NCI-H187 treated with DMSO at 0.1 percent for 48 hours (cell line): Measurements from ENCODE around the gene SAMD10.

Experiments
- DNase-seq: peaks from one replicate; lab custom pipeline; 2025; lab: John Stamatoyannopoulos, UW

SAMD10 gene

DNA sequence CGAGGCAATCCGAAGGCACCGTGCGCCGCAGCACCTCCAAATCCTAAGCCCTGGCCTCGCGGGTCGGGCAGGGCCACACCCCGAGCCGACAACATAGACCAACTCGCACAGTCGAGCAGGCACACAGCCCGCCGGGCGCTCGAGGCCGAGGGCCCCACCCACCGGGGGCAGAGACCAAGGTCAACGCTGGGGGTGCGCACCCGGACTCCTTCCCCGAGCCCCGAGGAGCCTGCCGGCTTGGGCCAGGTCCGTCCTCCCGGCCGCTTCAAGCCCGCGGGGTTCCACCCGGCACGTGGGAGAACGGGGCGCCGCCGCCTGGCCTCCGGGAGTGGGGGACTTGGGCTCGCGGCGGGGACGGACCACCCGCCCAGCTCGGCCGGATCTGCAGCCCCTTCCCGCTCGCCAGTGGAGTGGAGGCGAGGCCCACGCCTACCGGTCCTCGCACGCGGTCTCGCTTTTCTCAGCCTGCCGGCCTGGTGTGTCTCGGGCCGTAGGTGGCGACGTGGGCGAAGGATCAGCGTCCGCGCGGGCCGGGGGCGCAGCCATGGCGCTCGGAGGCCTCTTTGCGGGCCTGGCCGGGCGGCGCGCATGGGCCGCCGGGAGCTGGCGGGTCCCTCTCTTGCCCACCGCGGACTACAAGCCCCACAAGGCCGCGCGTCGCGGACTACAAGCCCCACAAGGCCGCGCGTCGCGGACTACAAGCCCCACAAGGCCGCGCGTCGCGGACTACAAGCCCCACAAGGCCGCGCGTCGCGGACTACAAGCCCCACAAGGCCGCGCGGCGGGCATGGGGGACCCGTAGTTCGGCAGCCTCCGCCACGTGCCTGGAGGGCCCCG lies 23.4 kb downstream of the SAMD10 start, which contains the start of gene UCKL1:
UCKL1 (minus strand) TSS at position 590 of the 837 bp plus-strand sequence; CDS start at position 546, 44 bp downstream.
- peak; percentile 73 for DNase-seq

- DNase-seq, result no peak
Observed at GRCh38 chr20:63955281-63955826, 24.1 kb downstream of the SAMD10 start.

- no peak for DNase-seq
Observed at GRCh38 chr20:63953764-63954429, 25.5 kb downstream of the SAMD10 start.

DNA sequence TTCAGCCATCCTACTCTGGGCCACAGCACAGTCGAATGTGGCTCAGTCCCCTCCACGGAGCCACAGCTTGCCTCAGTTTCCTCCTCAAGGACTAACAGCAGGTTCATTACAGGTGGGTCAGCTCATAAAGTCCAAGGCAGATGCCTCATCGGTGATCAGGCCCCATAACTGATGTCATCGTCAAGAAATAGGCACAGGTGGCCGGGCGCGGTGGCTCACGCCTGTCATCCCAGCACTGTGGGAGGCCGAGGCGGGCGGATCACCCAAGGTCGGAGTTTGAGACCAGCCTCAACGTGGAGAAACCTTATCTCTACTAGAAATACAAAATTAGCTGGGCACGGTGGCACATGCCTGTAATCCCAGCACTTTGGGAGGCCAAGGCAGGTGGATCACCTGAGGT lies 26.7 kb downstream of the SAMD10 start:
- DNase-seq, result no peak

DNA sequence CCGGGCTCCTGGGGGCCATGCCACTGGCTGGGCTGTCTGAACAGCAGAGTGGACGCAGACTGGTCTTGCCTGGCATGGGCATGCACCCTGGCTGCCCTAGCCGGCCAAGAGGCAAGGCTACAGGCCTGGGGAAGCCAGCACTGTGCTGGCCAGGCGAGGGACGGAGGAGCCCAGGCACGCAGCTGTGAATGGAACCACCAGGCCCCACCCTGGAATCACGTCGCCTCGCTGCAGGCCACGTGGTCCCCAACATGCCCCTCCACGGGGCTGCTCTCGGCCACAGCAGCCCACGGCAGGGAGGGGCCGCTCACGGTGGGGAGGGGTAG lies 27.3 kb downstream of the SAMD10 start:
- DNase-seq, result no peak

DNA sequence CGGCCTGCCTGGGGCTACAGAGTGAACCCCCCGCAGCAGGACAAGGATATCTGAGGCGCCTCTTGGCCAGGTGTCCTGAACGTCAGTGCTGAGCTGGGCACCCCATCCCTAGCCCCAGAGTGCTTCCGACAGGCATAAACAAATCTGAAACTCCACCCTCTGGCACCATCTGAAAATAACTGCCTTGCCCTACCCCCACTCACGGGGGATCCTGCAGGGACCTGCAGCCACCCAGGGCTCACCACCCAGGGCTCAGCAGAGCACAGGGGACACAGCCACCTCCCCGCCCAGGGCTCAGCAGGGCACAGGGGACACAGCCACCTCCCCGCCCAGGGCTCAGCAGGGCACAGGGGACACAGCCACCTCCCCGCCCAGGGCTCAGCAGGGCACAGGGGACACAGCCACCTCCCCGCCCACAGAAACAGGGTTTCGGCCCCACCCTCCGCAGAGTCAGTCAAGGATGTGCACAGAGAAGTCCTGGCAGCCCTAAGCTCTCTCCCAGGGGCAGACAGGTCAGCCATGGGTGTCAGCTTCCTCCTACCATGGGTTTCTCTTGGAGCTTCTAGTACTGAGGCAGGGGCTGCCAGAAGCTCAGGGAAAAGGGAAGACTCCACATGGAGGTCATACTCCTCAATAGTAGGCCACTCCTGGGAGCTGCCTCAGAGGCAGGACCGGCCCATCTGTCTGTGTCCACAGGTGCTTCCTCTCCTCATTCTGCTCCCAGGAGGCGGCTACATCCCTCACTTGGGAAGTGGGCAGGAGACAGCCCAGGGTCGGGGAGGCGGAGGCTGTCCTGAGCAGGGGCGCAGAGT lies 27.8 kb downstream of the SAMD10 start:
- no peak for DNase-seq

DNA sequence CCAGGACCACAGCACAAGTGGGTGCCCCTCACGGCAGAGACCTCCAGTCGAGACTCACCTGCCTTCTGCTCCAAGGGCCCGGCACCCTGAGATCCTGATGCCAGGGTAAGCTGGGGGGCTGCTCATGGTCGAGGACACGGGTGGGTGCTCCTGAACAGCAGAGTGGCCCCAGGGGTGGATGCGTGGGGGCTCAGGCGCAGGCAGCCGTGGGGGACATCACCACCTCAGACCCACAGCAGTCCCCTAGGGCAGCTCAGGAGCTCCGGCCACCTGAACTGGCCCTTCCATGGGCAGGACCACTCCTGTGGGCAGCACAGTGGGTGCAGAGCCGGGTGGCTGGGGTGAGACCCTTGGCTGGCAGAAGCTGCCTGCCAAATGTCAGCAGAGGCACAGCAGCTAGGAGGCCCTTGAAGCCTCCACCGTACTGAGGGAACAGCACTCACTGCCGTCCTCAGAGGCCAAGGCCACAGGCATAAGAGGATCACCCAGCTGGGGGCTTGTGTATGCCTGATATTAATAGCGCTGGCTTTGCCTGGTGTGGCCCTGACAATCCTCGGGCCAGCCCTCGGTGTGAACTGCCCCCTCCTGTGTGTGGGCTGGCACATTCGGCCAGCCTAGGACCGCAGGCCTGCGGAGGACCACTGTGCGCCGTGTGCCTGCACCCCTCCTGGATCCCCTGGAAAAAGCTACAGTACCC lies 28.6 kb downstream of the SAMD10 start:
- no peak for DNase-seq

DNA sequence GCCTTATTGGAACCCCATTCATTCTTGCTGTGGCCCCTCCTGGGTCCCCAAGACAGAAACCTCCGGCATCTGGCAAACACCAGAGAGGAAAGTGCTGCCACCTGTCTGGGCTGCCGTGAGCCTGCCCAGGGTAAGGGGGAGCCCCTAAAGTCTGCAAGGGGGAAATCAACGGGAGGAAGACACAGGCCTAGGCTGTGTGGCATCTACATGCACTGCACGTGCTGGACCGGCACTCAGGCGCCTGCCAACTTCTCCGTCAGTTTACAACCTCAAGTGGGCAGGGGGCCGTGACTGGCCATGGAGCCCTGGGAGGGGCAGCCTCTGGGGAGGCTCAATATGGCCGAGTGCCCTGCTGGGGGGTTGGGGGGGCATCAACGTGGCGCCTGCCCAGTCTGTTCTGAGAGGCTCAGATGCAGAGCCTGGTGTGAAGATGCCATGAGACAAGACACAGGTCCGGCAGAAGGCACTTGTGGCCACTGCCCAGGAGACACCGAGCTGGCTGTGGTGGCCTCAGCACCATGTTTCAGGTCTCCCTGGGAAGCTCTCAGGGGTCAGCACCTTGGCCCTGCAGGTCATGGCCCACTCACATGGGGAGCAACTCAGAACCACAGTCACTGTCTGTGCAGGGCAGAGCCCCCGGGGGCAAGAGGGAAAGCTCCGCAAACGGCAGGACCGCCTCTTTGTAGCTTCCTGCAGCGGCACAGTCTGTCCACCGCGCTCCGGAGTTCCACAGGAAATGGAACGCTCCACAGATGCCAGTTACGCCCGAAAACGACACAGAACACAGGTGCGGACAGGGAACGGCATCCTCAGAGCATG lies 31.6 kb downstream of the SAMD10 start:
- DNase-seq, result no peak

GRCh38 chr20:63946986-63947637 lies 32.3 kb downstream of the SAMD10 start:
- DNase-seq, result no peak

GRCh38 chr20:63945921-63946920 lies 33.2 kb downstream of the SAMD10 start:
- no peak for DNase-seq

- DNase-seq, result no peak
Observed at GRCh38 chr20:63945031-63945658, 34.3 kb downstream of the SAMD10 start.

GRCh38 chr20:63944078-63944941 lies 35.1 kb downstream of the SAMD10 start:
- no peak for DNase-seq

DNA sequence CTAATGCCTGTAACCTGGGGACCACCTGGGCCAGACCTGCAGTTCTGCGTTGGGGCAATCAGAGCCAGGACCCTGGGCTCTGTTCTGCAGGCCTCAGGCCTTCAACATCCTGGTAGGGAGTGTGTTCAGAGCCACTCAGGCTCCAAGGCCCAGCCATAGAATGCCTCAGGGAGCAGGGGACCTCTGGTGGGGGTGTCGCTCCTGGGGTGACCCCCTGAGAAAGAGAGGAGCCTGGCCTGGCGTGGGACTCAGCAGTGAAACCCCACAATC lies 35.7 kb downstream of the SAMD10 start:
- no peak for DNase-seq

- no peak for DNase-seq
Observed at GRCh38 chr20:63942969-63943807, 36.3 kb downstream of the SAMD10 start.

- no peak for DNase-seq
Observed at GRCh38 chr20:63942250-63942951, 37.0 kb downstream of the SAMD10 start.
